ENCODE data around the gene PACS1. TPM values are rescaled to one million over a fixed set of nuclear protein-coding genes. Genes with fewer than 3 reads are reported as not detected.

PACS1 gene
- polyA plus RNA-seq, 1 donor (not counting 4 experiments of a cell fraction or from before 2014, with no cell fraction given): 14.9 TPM

- H3K36me3 ChIP-seq (ENCODE audit: control insufficient read depth in 2 of 2, extremely low read depth in 1 of 2, insufficient read depth in 2 of 2, low read length in 2 of 2): peaks cover 27 to 32% of the 10 kb centered on the region in 2 experiments
- no peak for DNase-seq (ENCODE audit: low read depth, low spot score)
- FAIRE-seq: no peak
These were observed 150.5 kb downstream of the PACS1 start for GRCh38 chr11:66220566-66220935.

GRCh38 chr11:66221012-66221411 lies 150.9 kb downstream of the PACS1 start:
- Histone ChIP-seq H3K79me2 (ENCODE audit: control insufficient read depth, insufficient read depth, low read length) (no peaks in the 10 kb centered on the region), H2AFZ (ENCODE audit: control insufficient read depth, low read length) (no peak overlapping the region), H3K4me2 (ENCODE audit: control insufficient read depth, extremely low read depth, insufficient read depth, low read depth, low read length) (no peak overlapping the region), H3K4me3 (ENCODE audit: control insufficient read depth in 2 of 3, extremely low read depth in 1 of 3, insufficient read depth in 2 of 3, low read depth in 1 of 3, low read length in 3 of 3) (no peak overlapping the region), H3K9me1 (ENCODE audit: control insufficient read depth, extremely low read depth, insufficient read depth, low read length) (no peaks in the 10 kb centered on the region), H3K9ac (ENCODE audit: control insufficient read depth, extremely low read depth, insufficient read depth, low read length) (no peak overlapping the region), H3K36me3 (ENCODE audit: control insufficient read depth in 2 of 2, extremely low read depth in 1 of 2, insufficient read depth in 2 of 2, low read length in 2 of 2) (peaks cover 26 to 30% of the 10 kb centered on the region in 2 experiments), H4K20me1 (ENCODE audit: control insufficient read depth, extremely low read depth, insufficient read depth, low read length) (no peaks in the 10 kb centered on the region), H3K4me1 (ENCODE audit: control insufficient read depth, extremely low read depth, insufficient read depth, low read length) (no peaks in the 10 kb centered on the region), H3K9me3 (ENCODE audit: control insufficient read depth, low read depth, low read length) (no peaks in the 10 kb centered on the region), H3K27me3 (ENCODE audit: control insufficient read depth, extremely low read depth, insufficient read depth, low read length) (no peaks in the 10 kb centered on the region), H3K27ac (ENCODE audit: control insufficient read depth, insufficient read depth, low read length) (no peak overlapping the region)
- DNase-seq (ENCODE audit: low read depth, low spot score) (no peak), FAIRE-seq (no peak)
- dilution Hi-C loops (cut with MboI; ENCODE audit: extremely low pct_ligation_motif_present, low sequenced_read_pairs): no loop called here
- TF ChIP-seq CTCF (optimal IDR thresholded peaks at IDR 0.05 in 1 of 3, IDR thresholded peaks at IDR 0.05 in 1 of 3, conservative IDR thresholded peaks at IDR 0.05 in 1 of 3; ENCODE audit: extremely low read depth in 1 of 3, insufficient read depth in 2 of 3, low read length in 3 of 3) (no peak), EZH2 (IDR thresholded peaks at IDR 0.05; ENCODE audit: low read length) (no peak)

More at GRCh38 chr11:66220566-66220935, 150.5 kb downstream of the PACS1 start:
- Histone ChIP-seq H2AFZ (ENCODE audit: control insufficient read depth, low read length) (no peak overlapping the region), H3K4me3 (ENCODE audit: control insufficient read depth in 2 of 3, extremely low read depth in 1 of 3, insufficient read depth in 2 of 3, low read depth in 1 of 3, low read length in 3 of 3) (no peak overlapping the region), H3K4me1 (ENCODE audit: control insufficient read depth, extremely low read depth, insufficient read depth, low read length) (no peaks in the 10 kb centered on the region), H3K27me3 (ENCODE audit: control insufficient read depth, extremely low read depth, insufficient read depth, low read length) (no peaks in the 10 kb centered on the region), H3K27ac (ENCODE audit: control insufficient read depth, insufficient read depth, low read length) (no peak overlapping the region), H3K4me2 (ENCODE audit: control insufficient read depth, extremely low read depth, insufficient read depth, low read depth, low read length) (no peak overlapping the region), H3K9ac (ENCODE audit: control insufficient read depth, extremely low read depth, insufficient read depth, low read length) (no peak overlapping the region), H3K9me1 (ENCODE audit: control insufficient read depth, extremely low read depth, insufficient read depth, low read length) (no peaks in the 10 kb centered on the region), H4K20me1 (ENCODE audit: control insufficient read depth, extremely low read depth, insufficient read depth, low read length) (no peaks in the 10 kb centered on the region), H3K79me2 (ENCODE audit: control insufficient read depth, insufficient read depth, low read length) (no peaks in the 10 kb centered on the region), H3K9me3 (ENCODE audit: control insufficient read depth, low read depth, low read length) (no peaks in the 10 kb centered on the region)
- TF ChIP-seq EZH2 (IDR thresholded peaks at IDR 0.05; ENCODE audit: low read length) (no peak), CTCF (optimal IDR thresholded peaks at IDR 0.05 in 1 of 3, IDR thresholded peaks at IDR 0.05 in 1 of 3, conservative IDR thresholded peaks at IDR 0.05 in 1 of 3; ENCODE audit: extremely low read depth in 1 of 3, insufficient read depth in 2 of 3, low read length in 3 of 3) (no peak)
- dilution Hi-C loops (cut with MboI; ENCODE audit: extremely low pct_ligation_motif_present, low sequenced_read_pairs): no loop called here
